H1 (cell line): Measurements from ENCODE around the gene MUC4. TPM values are rescaled to one million over a fixed set of nuclear protein-coding genes. Genes with fewer than 3 reads are reported as not detected.

ENCODE experiments used
- CTCF ChIA-PET: fragments of 300-600 bp; sonication (Branson Sonifier 250); formaldehyde crosslinking; loops from one replicate; lab custom pipeline; 2021; ENCODE audit not compliant: partially characterized antibody; lab: Charles Lee
- POLR2A ChIA-PET: fragments of 300-600 bp; sonication (Branson Sonifier 250); formaldehyde crosslinking; loops from one replicate; lab custom pipeline; 2021; ENCODE audit warnings: inconsistent platforms; ENCODE audit not compliant: partially characterized antibody; lab: Charles Lee
- DNase-seq, 2 experiments: peaks; one replicate each; pipeline versions ENCODE4 v3.0.0 to v3.0.0-alpha.2; 2010 to 2022; ENCODE audit warnings: low spot score in 2 of 2, low read depth in 1 of 2, mixed read lengths in 1 of 2
- FAIRE-seq: peaks from 2 replicates; lab custom pipeline; 2011; peaks lifted over from hg19 to GRCh38; lab: Jason Lieb, UNC
- H2AFZ ChIP-seq: 2 replicates; pipeline ENCODE4 v1.8.1; 2012; ENCODE audit warnings: low read length, inconsistent platforms
- H2AK5ac ChIP-seq: 2 replicates; pipeline ENCODE4 v1.6.1; 2013; ENCODE audit warnings: low read depth, low read length
- H2BK120ac ChIP-seq: replicated peaks from 2 replicates; pipeline ENCODE3; 2013; ENCODE audit warnings: low read depth, low read length, inconsistent platforms
- H2BK12ac ChIP-seq: 2 replicates; pipeline ENCODE4 v1.6.1; 2013; ENCODE audit warnings: low read depth, low read length
- H2BK15ac ChIP-seq: 2 replicates; pipeline ENCODE4 v1.6.1; 2013; ENCODE audit warnings: low read length
- H2BK20ac ChIP-seq: 2 replicates; pipeline ENCODE4 v1.6.1; 2013; ENCODE audit warnings: low read length
- H2BK5ac ChIP-seq: 2 replicates; pipeline ENCODE4 v1.6.1; 2013; ENCODE audit warnings: low read depth, low read length
- H3K14ac ChIP-seq: 2 replicates; pipeline ENCODE4 v1.6.1; 2013; ENCODE audit warnings: inconsistent platforms; ENCODE audit not compliant: insufficient read length
- H3K18ac ChIP-seq: 2 replicates; pipeline ENCODE4 v1.6.1; 2013; ENCODE audit warnings: low read length; ENCODE audit errors: extremely low read depth
- H3K23ac ChIP-seq: 2 replicates; pipeline ENCODE4 v1.6.1; 2013; ENCODE audit warnings: inconsistent platforms; ENCODE audit not compliant: insufficient read length
- H3K23me2 ChIP-seq: 2 replicates; pipeline ENCODE4 v1.6.1; 2013; ENCODE audit warnings: low read depth, low read length
- H3K27ac ChIP-seq: 2 replicates; pipeline ENCODE4 v1.6.1; 2011; ENCODE audit warnings: low read depth, low read length, inconsistent platforms
- H3K27me3 ChIP-seq, 4 experiments: replicated peaks in 1 of 4; 1 replicate in 1 of 4; 2 replicates in 3 of 4; pipeline versions ENCODE4 v1.6.1 to v1.8.1; 2011 to 2013; ENCODE audit warnings: low read length in 3 of 4, mild to moderate bottlenecking in 3 of 4, inconsistent platforms in 2 of 4, mixed read lengths in 2 of 4, moderate library complexity in 1 of 4; ENCODE audit not compliant: control insufficient read depth in 3 of 4, insufficient read depth in 3 of 4; ENCODE audit errors: extremely low read depth in 1 of 4
- H3K36me3 ChIP-seq, 4 experiments: 2 replicates each; pipeline versions ENCODE4 v1.6.1 to v1.8.1; 2011 to 2013; ENCODE audit warnings: mild to moderate bottlenecking in 4 of 4, low read length in 3 of 4, moderate library complexity in 2 of 4, control low read depth in 1 of 4, inconsistent platforms in 1 of 4; ENCODE audit not compliant: insufficient read depth in 4 of 4, control insufficient read depth in 2 of 4
- H3K4ac ChIP-seq: replicated peaks from 2 replicates; pipeline ENCODE3; 2013; ENCODE audit warnings: low read length, low read depth, mixed read lengths, inconsistent platforms; ENCODE audit not compliant: insufficient read length
- H3K4me1 ChIP-seq, 4 experiments: replicated peaks in 1 of 4; 1 replicate in 1 of 4; 2 replicates in 3 of 4; pipeline versions ENCODE4 v1.6.1 to v1.8.1; 2011 to 2013; ENCODE audit warnings: low read length in 3 of 4, inconsistent platforms in 2 of 4, mixed read lengths in 1 of 4; ENCODE audit not compliant: insufficient read depth in 4 of 4, control insufficient read depth in 3 of 4
- H3K4me2 ChIP-seq, 2 experiments: 2 replicates each; pipeline versions ENCODE4 v1.6.1 to v1.8.1; 2011 to 2013; ENCODE audit warnings: low read depth in 2 of 2, low read length in 2 of 2, control low read depth in 1 of 2, inconsistent platforms in 1 of 2, mild to moderate bottlenecking in 1 of 2; ENCODE audit not compliant: insufficient read depth in 1 of 2
- H3K4me3 ChIP-seq, 4 experiments: fragments of 200-600, 300-600 bp in 1 of 4; sonication (generic), shearing (Covaris generic), sonication (Bioruptor Twin) in 1 of 4; 2 replicates each; pipeline versions ENCODE4 v1.5.1 to v1.8.1; 2011 to 2016; ENCODE audit warnings: low read length in 4 of 4, low read depth in 3 of 4, control low read depth in 2 of 4, inconsistent platforms in 2 of 4, mild to moderate bottlenecking in 2 of 4, mixed read lengths in 1 of 4, moderate library complexity in 1 of 4; ENCODE audit not compliant: insufficient read depth in 2 of 4; ENCODE audit errors: extremely low read depth in 1 of 4
- H3K56ac ChIP-seq: replicated peaks from 2 replicates; pipeline ENCODE3; 2013; ENCODE audit warnings: low read depth, mild to moderate bottlenecking, mixed read lengths, low read length, inconsistent platforms; ENCODE audit not compliant: insufficient read length
- H3K79me1 ChIP-seq: 2 replicates; pipeline ENCODE4 v1.6.1; 2013; ENCODE audit warnings: low read depth, low read length, control low read depth
- H3K79me2 ChIP-seq, 2 experiments: 2 replicates each; pipeline versions ENCODE4 v1.6.1 to v1.8.1; 2012 to 2013; ENCODE audit warnings: low read length in 2 of 2, mild to moderate bottlenecking in 2 of 2, inconsistent platforms in 1 of 2; ENCODE audit not compliant: insufficient read depth in 2 of 2, control insufficient read depth in 1 of 2
- H3K9ac ChIP-seq, 4 experiments: replicated peaks in 1 of 4; 1 replicate in 1 of 4; 2 replicates in 3 of 4; pipeline versions ENCODE4 v1.6.1 to v1.8.1; 2011 to 2013; ENCODE audit warnings: low read depth in 3 of 4, low read length in 3 of 4, control low read depth in 2 of 4, mild to moderate bottlenecking in 2 of 4, moderate library complexity in 2 of 4, inconsistent platforms in 1 of 4; ENCODE audit errors: extremely low read depth in 1 of 4
- H3K9me3 ChIP-seq, 2 experiments: 2 replicates each; pipeline versions ENCODE4 v1.6.1 to v1.8.1; 2012 to 2013; ENCODE audit warnings: mild to moderate bottlenecking in 2 of 2, moderate library complexity in 2 of 2, control low read depth in 1 of 2, inconsistent platforms in 1 of 2, low read depth in 1 of 2, low read length in 1 of 2, mixed read lengths in 1 of 2; ENCODE audit not compliant: insufficient read depth in 2 of 2
- H4K20me1 ChIP-seq, 2 experiments: replicated peaks in 1 of 2; 2 replicates each; pipeline versions ENCODE3 to v1.8.1; 2011 to 2013; ENCODE audit warnings: inconsistent platforms in 2 of 2, low read length in 2 of 2, mild to moderate bottlenecking in 1 of 2; ENCODE audit not compliant: insufficient read depth in 2 of 2, control insufficient read depth in 1 of 2
- H4K5ac ChIP-seq: 2 replicates; pipeline ENCODE4 v1.6.1; 2013; ENCODE audit warnings: low read length, low read depth, mixed read lengths, inconsistent platforms; ENCODE audit not compliant: insufficient read length
- H4K8ac ChIP-seq: 2 replicates; pipeline ENCODE4 v1.8.0; 2013; ENCODE audit warnings: mild to moderate bottlenecking, moderate library complexity, low read length, inconsistent platforms; ENCODE audit not compliant: insufficient read depth; ENCODE audit errors: extremely low read depth
- H4K91ac ChIP-seq: replicated peaks from 2 replicates; pipeline ENCODE3; 2013; ENCODE audit warnings: low read length, mixed read lengths, inconsistent platforms; ENCODE audit not compliant: insufficient read length
- BCL11A ChIP-seq, 2 experiments: IDR thresholded peaks; one replicate each; pipeline ENCODE4 v1.6.1; 2011; ENCODE audit warnings: low read depth in 2 of 2, low read length in 2 of 2, mild to moderate bottlenecking in 2 of 2
- CHD1 ChIP-seq: IDR thresholded peaks from 2 replicates; pipeline ENCODE4 v1.6.1; 2012; ENCODE audit warnings: low read depth, low read length, improper control_type of control experiment
- CREB1 ChIP-seq: IDR thresholded peaks from 2 replicates; pipeline ENCODE4 v1.6.1; 2012; ENCODE audit warnings: inconsistent platforms
- EGR1 ChIP-seq: IDR thresholded peaks from 2 replicates; pipeline ENCODE4 v1.6.1; 2011; ENCODE audit warnings: low read depth, low read length, borderline replicate concordance
- EP300 ChIP-seq, 2 experiments: IDR thresholded peaks; 1 replicate in 1 of 2; 2 replicates in 1 of 2; pipeline ENCODE4 v1.6.1; 2011 to 2012; ENCODE audit warnings: low read depth in 2 of 2, low read length in 2 of 2, mild to moderate bottlenecking in 2 of 2, borderline replicate concordance in 1 of 2, inconsistent platforms in 1 of 2, moderate library complexity in 1 of 2
- HDAC6 ChIP-seq: IDR thresholded peaks from one replicate; pipeline ENCODE4 v1.7.1; 2012; ENCODE audit warnings: low read depth, mild to moderate bottlenecking, inconsistent platforms, low read length, moderate library complexity
- POLR2AphosphoS5 ChIP-seq: IDR thresholded peaks from 2 replicates; pipeline ENCODE4 v1.6.1; 2011; ENCODE audit warnings: low read depth, low read length
- RBBP5 ChIP-seq: IDR thresholded peaks from 2 replicates; pipeline ENCODE4 v1.7.1; 2012; ENCODE audit warnings: low read depth, mild to moderate bottlenecking, inconsistent platforms, low read length, moderate library complexity, borderline replicate concordance
- SIN3A ChIP-seq, 2 experiments: IDR thresholded peaks in 1 of 2; conservative IDR thresholded peaks in 1 of 2; 2 replicates each; pipeline ENCODE4 v1.6.1; 2011 to 2012; ENCODE audit warnings: low read length in 2 of 2, improper control_type of control experiment in 1 of 2, low read depth in 1 of 2, mild to moderate bottlenecking in 1 of 2
- SIX5 ChIP-seq: IDR thresholded peaks from 2 replicates; pipeline ENCODE4 v1.6.1; 2011; ENCODE audit warnings: mild to moderate bottlenecking, low read depth, low read length
- USF2 ChIP-seq: IDR thresholded peaks from 2 replicates; pipeline ENCODE4 v1.6.1; 2011; ENCODE audit warnings: low read length, improper control_type of control experiment
- YY1 ChIP-seq: IDR thresholded peaks from 2 replicates; pipeline ENCODE4 v1.6.1; 2011; ENCODE audit warnings: low read depth, mild to moderate bottlenecking, low read length
- WGBS, 2 experiments: shearing (Covaris generic) in 1 of 2; methylation state at CpG; one replicate each; pipeline versions ENCODE4 v1.1.6 to v1.1.7; 2013 to 2015; ENCODE audit warnings: low lambda C conversion rate in 2 of 2, mixed read lengths in 2 of 2, inconsistent platforms in 1 of 2, low coverage in 1 of 2, missing lambda C conversion rate in 1 of 2; ENCODE audit not compliant: insufficient replicate concordance in 2 of 2, insufficient coverage in 1 of 2, insufficient read length in 1 of 2; ENCODE audit errors: extremely low coverage in 1 of 2, missing lambda C conversion rate in 1 of 2; 5-methylcytosine and 5-hydroxymethylcytosine counted together
- polyA plus RNA-seq, 7 experiments: library from polyadenylated mRNA; depleted of rRNA in 3 of 7; stranded (reverse) in 5 of 7; unstranded in 2 of 7; fragments of >200 nt in 5 of 7; fragments of 200-250 nt in 2 of 7; gene quantifications; 1 replicate in 5 of 7; 2 replicates in 1 of 7; 4 replicates in 1 of 7; pipeline versions ENCODE4 v1.2.1 to v1.2.3, GENCODE V29; 2011 to 2013; ENCODE audit warnings: missing spikeins in 2 of 7, mixed read lengths in 2 of 7
- total RNA-seq: library from RNA; stranded (reverse); fragmentation: NEBNext Ultra II Directional; extraction: Animal tissue kit (Norgen Biotek cat#: 25700); gene quantifications from 2 replicates; pipeline ENCODE4 v1.2.1, GENCODE V29; 2021

Gene MUC4
- total and polyA plus RNA-seq, 2 of the 8 experiments (the other 6 are each of a cell fraction or from before 2014, with no cell fraction given), result 0.89 to 2.0 TPM

- H3K4me1 ChIP-seq, result peaks cover 0 to 1% (median under 1%) of the 10 kb centered on the region in 4 experiments; a peak in 4 of 7 replicates
- H3K14ac ChIP-seq, result no peak overlapping the region
- H3K27me3 ChIP-seq, result no peaks in the 10 kb centered on the region
- no peak overlapping the region for H3K4me3 ChIP-seq
- no peak overlapping the region for H3K23ac ChIP-seq
- H4K8ac ChIP-seq, result no peak overlapping the region
- no peak overlapping the region for H2BK5ac ChIP-seq
- no peak for FAIRE-seq
- H3K4me2 ChIP-seq, result no peak overlapping the region
- no peaks in the 10 kb centered on the region for H3K79me1 ChIP-seq
- WGBS, 2 experiments, result 90% methylated on average over 7 of the region's 7 CpGs; no CpG with 5 or more reads in 1 of the 2 experiments
- TF ChIP-seq RBBP5, result no peak
- no peak for TF ChIP-seq USF2
- TF ChIP-seq EGR1, result no peak
- TF ChIP-seq HDAC6, result no peak
- TF ChIP-seq CHD1, result no peak
- TF ChIP-seq BCL11A (IDR thresholded peaks at IDR 0.05; ENCODE audit: low read depth in 2 of 2, low read length in 2 of 2), result no peak
- no peak for TF ChIP-seq EP300 (IDR thresholded peaks at IDR 0.05; ENCODE audit: borderline replicate concordance in 1 of 2, low read depth in 2 of 2, low read length in 2 of 2)
- TF ChIP-seq CREB1, result no peak
- TF ChIP-seq YY1, result no peak
- no peak for TF ChIP-seq SIN3A (conservative IDR thresholded peaks at IDR 0.05 in 1 of 2, IDR thresholded peaks at IDR 0.05 in 1 of 2; ENCODE audit: low read depth in 1 of 2, low read length in 2 of 2)
- no peak for TF ChIP-seq POLR2AphosphoS5
- no peak for TF ChIP-seq SIX5
- no peaks in the 10 kb centered on the region for H3K79me2 ChIP-seq
- H3K56ac ChIP-seq, result no peak overlapping the region
- DNase-seq, result no peak
- H4K91ac ChIP-seq, result no peak overlapping the region
- H2AK5ac ChIP-seq, result no peak overlapping the region
- no peak overlapping the region for H2BK15ac ChIP-seq
- ChIA-PET CTCF (interaction anchor here (1.0 to 3.4 kb wide), 4 partner anchors 11 to 67 kb away, joined by 3 to 18 read pairs (median 4); no protein-coding TSS in a partner anchor), POLR2A (interaction anchor here (0.9 kb wide), 1 partner anchor 42 kb away, joined by 4 read pairs; no protein-coding TSS in a partner anchor)
- H3K18ac ChIP-seq, result no peak overlapping the region
- H2BK120ac ChIP-seq, result no peak overlapping the region
- no peak overlapping the region for H2AFZ ChIP-seq
- no peak overlapping the region for H3K27ac ChIP-seq
- H3K9me3 ChIP-seq, result no peaks in the 10 kb centered on the region
- no peak overlapping the region for H3K4ac ChIP-seq
- H2BK12ac ChIP-seq, result no peak overlapping the region
- no peak overlapping the region for H3K9ac ChIP-seq
- no peak overlapping the region for H2BK20ac ChIP-seq
- H4K5ac ChIP-seq, result no peak overlapping the region
- no peaks in the 10 kb centered on the region for H3K36me3 ChIP-seq
- no peaks in the 10 kb centered on the region for H4K20me1 ChIP-seq
- no peaks in the 10 kb centered on the region for H3K23me2 ChIP-seq
These were observed 33.0 kb upstream of the MUC4 start for GRCh38 chr3:195844671-195845218.
